ENCODE data around the gene LCLAT1. TPM values are rescaled to one million over a fixed set of nuclear protein-coding genes. Genes with fewer than 3 reads are reported as not detected.
A peak's percentile ranks its signal among the peaks of the same experiment; 100 is the strongest.

The LCLAT1 gene
- total and polyA plus RNA-seq, 2 donors (not counting 1 experiment from before 2014, with no cell fraction given): 5.1 to 21.9 TPM

DNA sequence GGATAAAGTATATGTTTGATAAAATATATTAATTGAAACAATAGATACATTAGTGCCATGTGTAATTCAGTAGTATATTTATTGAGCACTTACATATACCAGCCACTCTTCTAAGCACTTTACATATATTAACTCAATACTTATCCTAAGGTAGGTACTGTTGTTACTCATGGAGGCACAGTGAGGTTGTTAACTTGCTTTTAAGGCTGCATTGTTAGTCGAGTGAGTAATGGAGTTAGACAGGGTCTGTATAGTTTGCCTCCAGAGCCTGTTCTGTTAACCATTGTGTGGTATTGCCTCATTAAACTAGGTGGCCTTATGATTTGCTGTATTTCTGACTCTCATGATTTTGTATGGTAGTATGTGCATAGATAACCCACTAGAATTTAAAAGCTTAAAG lies 44.2 kb downstream of the LCLAT1 start:
- Histone ChIP-seq H3K27ac (ENCODE audit: low read length in 2 of 2) (no peak overlapping the region), H3K36me3 (replicated peaks in 1 of 2; ENCODE audit: control extremely low read depth in 1 of 2, control insufficient read depth in 1 of 2, extremely low read depth in 1 of 2, insufficient read depth in 2 of 2, low read length in 1 of 2) (no peaks in the 10 kb centered on the region), H3K79me2 (ENCODE audit: control insufficient read depth, insufficient read depth, low read length) (peaks cover 48% of the 10 kb centered on the region), H3K27me3 (replicated peaks in 1 of 4; ENCODE audit: control extremely low read depth in 1 of 4, control insufficient read depth in 3 of 4, insufficient read depth in 4 of 4, low read length in 3 of 4) (no peaks in the 10 kb centered on the region), H3K4me3 (ENCODE audit: control extremely low read depth in 1 of 5, extremely low read depth in 1 of 5, insufficient read depth in 1 of 5, low read depth in 2 of 5, low read length in 4 of 5) (no peak overlapping the region), H3K9ac (ENCODE audit: low read length) (no peak overlapping the region), H2AFZ (ENCODE audit: insufficient read depth, low read depth, low read length, poor library complexity, severe bottlenecking) (no peak overlapping the region), H3K9me3 (ENCODE audit: control extremely low read depth in 1 of 3, control insufficient read depth in 2 of 3, insufficient read depth in 1 of 3, low read length in 2 of 3) (peaks cover 0 to 9% (median 8%) of the 10 kb centered on the region in 3 donors), H4K20me1 (ENCODE audit: control insufficient read depth, insufficient read depth, low read length, poor library complexity, severe bottlenecking) (no peaks in the 10 kb centered on the region), H3K4me1 (ENCODE audit: control insufficient read depth in 2 of 2, insufficient read depth in 2 of 2, low read length in 2 of 2) (peaks cover 12 to 32% of the 10 kb centered on the region in 2 donors), H3K4me2 (replicated peaks; ENCODE audit: low read depth, low read length, poor library complexity, severe bottlenecking) (no peak overlapping the region)
- WGBS (ENCODE audit: insufficient coverage): 80% methylated on average over 1 of the region's 1 CpG
- Mint-ChIP-seq H3K27me3 (no peaks in the 10 kb centered on the region), H3K9me3 (ENCODE audit: insufficient read depth) (peaks cover 9% of the 10 kb centered on the region), H3K27ac (no peak overlapping the region), H3K4me1 (peaks cover 52% of the 10 kb centered on the region), H3K4me3 (no peak overlapping the region)
- intact Hi-C loops (cut with micrococcal nuclease): loop anchor here (5.0 kb wide), 1 partner anchor 41 kb away; no protein-coding TSS in a partner anchor
- no peak for DNase-seq
- CTCF ChIA-PET: interaction anchor here (1.8 kb wide), 2 partner anchors 216 to 283 kb away, joined by 3 to 8 read pairs; no protein-coding TSS in a partner anchor
- ATAC-seq (ENCODE audit: low read depth): no peak
- POLR2A ChIA-PET: no interaction called here
- TF ChIP-seq, protein P1, sequence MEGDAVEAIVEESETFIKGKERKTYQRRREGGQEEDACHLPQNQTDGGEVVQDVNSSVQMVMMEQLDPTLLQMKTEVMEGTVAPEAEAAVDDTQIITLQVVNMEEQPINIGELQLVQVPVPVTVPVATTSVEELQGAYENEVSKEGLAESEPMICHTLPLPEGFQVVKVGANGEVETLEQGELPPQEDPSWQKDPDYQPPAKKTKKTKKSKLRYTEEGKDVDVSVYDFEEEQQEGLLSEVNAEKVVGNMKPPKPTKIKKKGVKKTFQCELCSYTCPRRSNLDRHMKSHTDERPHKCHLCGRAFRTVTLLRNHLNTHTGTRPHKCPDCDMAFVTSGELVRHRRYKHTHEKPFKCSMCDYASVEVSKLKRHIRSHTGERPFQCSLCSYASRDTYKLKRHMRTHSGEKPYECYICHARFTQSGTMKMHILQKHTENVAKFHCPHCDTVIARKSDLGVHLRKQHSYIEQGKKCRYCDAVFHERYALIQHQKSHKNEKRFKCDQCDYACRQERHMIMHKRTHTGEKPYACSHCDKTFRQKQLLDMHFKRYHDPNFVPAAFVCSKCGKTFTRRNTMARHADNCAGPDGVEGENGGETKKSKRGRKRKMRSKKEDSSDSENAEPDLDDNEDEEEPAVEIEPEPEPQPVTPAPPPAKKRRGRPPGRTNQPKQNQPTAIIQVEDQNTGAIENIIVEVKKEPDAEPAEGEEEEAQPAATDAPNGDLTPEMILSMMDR (IDR thresholded peaks at IDR 0.05): no peak
- TF ChIP-seq EZH2 (IDR thresholded peaks at IDR 0.05; ENCODE audit: borderline replicate concordance, insufficient read depth, low read depth, low read length, poor library complexity, severe bottlenecking): no peak

DNA sequence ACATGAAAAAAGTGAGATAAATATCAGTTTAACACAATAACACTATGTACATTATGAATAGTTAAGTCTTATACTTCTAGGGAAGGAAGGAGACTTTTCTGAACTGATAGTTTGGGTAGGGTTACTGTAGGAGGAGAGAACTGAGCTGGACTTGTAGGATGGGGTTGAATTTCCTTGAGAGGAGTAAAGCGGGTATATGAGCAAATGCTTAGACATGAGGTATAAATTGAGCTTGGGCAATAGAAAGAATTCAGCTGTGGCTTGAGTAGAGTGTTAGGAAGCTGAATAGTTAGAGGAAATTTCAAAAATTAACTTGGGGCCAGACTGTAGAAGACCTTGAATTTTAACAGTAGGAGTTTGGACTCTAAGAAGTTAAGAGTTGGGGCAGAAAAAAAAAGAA lies 45.1 kb downstream of the LCLAT1 start:
- H3K9me3 ChIP-seq (ENCODE audit: control extremely low read depth in 1 of 3, control insufficient read depth in 2 of 3, insufficient read depth in 1 of 3, low read length in 2 of 3): peaks cover 1 to 18% (median 10%) of the 10 kb centered on the region in 3 donors
- CTCF ChIA-PET: interaction anchor here (0.6 to 1.8 kb wide), 5 partner anchors 204 to 284 kb away, joined by 3 to 8 read pairs (median 3); no protein-coding TSS in a partner anchor
- H3K36me3 ChIP-seq (replicated peaks in 1 of 2; ENCODE audit: control extremely low read depth in 1 of 2, control insufficient read depth in 1 of 2, extremely low read depth in 1 of 2, insufficient read depth in 2 of 2, low read length in 1 of 2): no peaks in the 10 kb centered on the region
- H3K27me3 ChIP-seq (replicated peaks in 1 of 4; ENCODE audit: control extremely low read depth in 1 of 4, control insufficient read depth in 3 of 4, insufficient read depth in 4 of 4, low read length in 3 of 4): no peaks in the 10 kb centered on the region
- 94% methylated on average over 1 of the region's 1 CpG for WGBS (ENCODE audit: insufficient coverage)
- no peak overlapping the region for H3K27ac ChIP-seq (ENCODE audit: low read length in 2 of 2)
- H3K27me3 Mint-ChIP-seq: no peaks in the 10 kb centered on the region
- H3K4me3 ChIP-seq (ENCODE audit: control extremely low read depth in 1 of 5, extremely low read depth in 1 of 5, insufficient read depth in 1 of 5, low read depth in 2 of 5, low read length in 4 of 5): no peak overlapping the region
- H3K9ac ChIP-seq (ENCODE audit: low read length): no peak overlapping the region
- peaks cover 54% of the 10 kb centered on the region for H3K4me1 Mint-ChIP-seq
- TF ChIP-seq, protein P1 (IDR thresholded peaks at IDR 0.05): no peak
- TF ChIP-seq EZH2 (IDR thresholded peaks at IDR 0.05; ENCODE audit: borderline replicate concordance, insufficient read depth, low read depth, low read length, poor library complexity, severe bottlenecking): no peak
- POLR2A ChIA-PET: no interaction called here
- H3K4me2 ChIP-seq (replicated peaks; ENCODE audit: low read depth, low read length, poor library complexity, severe bottlenecking): peak overlapping the region; percentile 21
- ATAC-seq (ENCODE audit: low read depth): no peak
- H3K79me2 ChIP-seq (ENCODE audit: control insufficient read depth, insufficient read depth, low read length): peaks cover 47% of the 10 kb centered on the region
- peaks cover 15% of the 10 kb centered on the region for H3K9me3 Mint-ChIP-seq (ENCODE audit: insufficient read depth)
- H3K27ac Mint-ChIP-seq: peak overlapping the region; percentile 1
- H4K20me1 ChIP-seq (ENCODE audit: control insufficient read depth, insufficient read depth, low read length, poor library complexity, severe bottlenecking): no peaks in the 10 kb centered on the region
- peaks cover 14 to 39% of the 10 kb centered on the region in 2 donors for H3K4me1 ChIP-seq (ENCODE audit: control insufficient read depth in 2 of 2, insufficient read depth in 2 of 2, low read length in 2 of 2)
- DNase-seq: no peak
- no peak overlapping the region for H2AFZ ChIP-seq (ENCODE audit: insufficient read depth, low read depth, low read length, poor library complexity, severe bottlenecking)
- no peak overlapping the region for H3K4me3 Mint-ChIP-seq
- intact Hi-C loops (cut with micrococcal nuclease): loop anchor here (5.0 kb wide), 1 partner anchor 40 kb away; no protein-coding TSS in a partner anchor

Measured in B cell (primary cell).